Stomach (tissue), 4 donors: Measurements from ENCODE around the gene TMPRSS2.

ENCODE experiments used
- CTCF ChIP-seq, 7 experiments: fragments of 450-650 bp in 4 of 7; fragments of 200-600 bp in 3 of 7; sonication (generic) in 3 of 7; IDR thresholded peaks; one replicate each; pipeline ENCODE4 v1.5.1; 2016 to 2019; ENCODE audit warnings: antibody characterized with exemption in 7 of 7, control low read depth in 2 of 7, mild to moderate bottlenecking in 1 of 7
- EP300 ChIP-seq: sonication (generic); formaldehyde crosslinking; IDR thresholded peaks from one replicate; pipeline ENCODE4 v1.6.1; 2017; ENCODE audit warnings: antibody characterized with exemption
- POLR2A ChIP-seq, 4 donors: fragments of 450-650 bp; IDR thresholded peaks; one replicate each; pipeline ENCODE4 v1.6.1; 2016; ENCODE audit warnings: antibody characterized with exemption in 4 of 4, control low read depth in 2 of 4, mild to moderate bottlenecking in 1 of 4, moderate library complexity in 1 of 4
- POLR2AphosphoS5 ChIP-seq, 3 donors: sonication (generic); formaldehyde crosslinking; IDR thresholded peaks; one replicate each; pipeline ENCODE4 v1.6.1; 2016; ENCODE audit warnings: antibody characterized with exemption in 3 of 3

DNA sequence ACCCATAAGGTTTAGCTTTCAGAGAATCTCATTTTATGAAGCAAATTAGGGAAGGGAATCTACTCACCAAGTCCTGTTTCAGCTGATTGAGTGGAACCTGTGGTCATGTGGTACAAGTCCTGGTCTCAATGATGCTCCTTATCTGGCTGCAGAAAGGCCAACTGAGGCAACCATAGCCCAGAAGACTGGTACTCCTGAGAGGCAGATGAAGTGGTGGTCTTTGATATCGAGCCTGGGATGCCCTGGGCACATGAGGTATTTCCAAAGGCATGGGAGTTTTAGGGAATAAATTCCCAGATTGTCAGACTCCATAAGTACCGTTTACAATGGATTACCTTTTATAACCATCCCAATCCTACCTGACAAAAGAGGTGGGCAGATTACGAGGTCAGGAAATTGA lies 78.7 kb downstream of the TMPRSS2 start:
- TF ChIP-seq POLR2A (IDR thresholded peaks at IDR 0.05) = no peak
- no peak for TF ChIP-seq CTCF (IDR thresholded peaks at IDR 0.05)
- TF ChIP-seq POLR2AphosphoS5 (IDR thresholded peaks at IDR 0.05) = no peak
- TF ChIP-seq EP300 = no peak
